ENCODE results near the gene ATF1.

GRCh38 chr12:50765095-50765911 lies 1.4 kb downstream of the ATF1 start:
- peak; percentile 48 to 88 (median 81) for TF ChIP-seq CTCF (IDR thresholded peaks at IDR 0.05)
- TF ChIP-seq POLR2A (IDR thresholded peaks at IDR 0.05): no peak
